Spinal cord (tissue), 10 donors: ENCODE data around the gene SLC7A8. TPM values are rescaled to one million over a fixed set of nuclear protein-coding genes. Genes with fewer than 3 reads are reported as not detected.

Experiments
- DNase-seq, 6 donors: peaks; one replicate each; pipeline versions ENCODE4 v3.0.0 to v3.0.0-alpha.2; 2013 to 2015; ENCODE audit warnings: low spot score in 6 of 6, low read depth in 4 of 6
- H3K27ac ChIP-seq: one replicate; pipeline ENCODE4 v1.5.1; 2013; ENCODE audit warnings: low read depth, low read length, control low read depth
- H3K27me3 ChIP-seq: one replicate; pipeline ENCODE4 v1.6.1; 2013; ENCODE audit warnings: low read length; ENCODE audit not compliant: control insufficient read depth, insufficient read depth
- H3K36me3 ChIP-seq: one replicate; pipeline ENCODE4 v1.6.1; 2013; ENCODE audit warnings: low read length; ENCODE audit not compliant: control insufficient read depth, insufficient read depth
- H3K4me1 ChIP-seq: one replicate; pipeline ENCODE4 v1.6.1; 2013; ENCODE audit warnings: low read length; ENCODE audit not compliant: control insufficient read depth, insufficient read depth
- H3K4me3 ChIP-seq: one replicate; pipeline ENCODE4 v1.5.1; 2013; ENCODE audit warnings: low read depth, low read length, control low read depth
- H3K9me3 ChIP-seq: one replicate; pipeline ENCODE4 v1.6.1; 2013; ENCODE audit warnings: low read length; ENCODE audit not compliant: control insufficient read depth, insufficient read depth
- WGBS: methylation state at CpG from one replicate; pipeline ENCODE4 v1.1.5; 2013; ENCODE audit warnings: missing lambda C conversion rate; ENCODE audit not compliant: insufficient coverage; 5-methylcytosine and 5-hydroxymethylcytosine counted together
- polyA plus RNA-seq, 2 donors: library from polyadenylated mRNA; unstranded; fragments of 120-200 nt; gene quantifications; one replicate each; pipeline ENCODE4 v1.2.1, GENCODE V29; 2013; ENCODE audit not compliant: insufficient read length in 2 of 2
- total RNA-seq, 2 donors: library from RNA; depleted of rRNA in 1 of 2; stranded (reverse); fragments of 120-200 nt in 1 of 2; fragments of >200 nt in 1 of 2; gene quantifications; one replicate each; pipeline versions ENCODE4 v1.2.3 to v1.2.4, GENCODE V29; 2013 to 2014
- donor health status: healthy.

The SLC7A8 gene
- total and polyA plus RNA-seq, 4 donors: 8.6 to 18.9 (median 17.2) TPM

DNA sequence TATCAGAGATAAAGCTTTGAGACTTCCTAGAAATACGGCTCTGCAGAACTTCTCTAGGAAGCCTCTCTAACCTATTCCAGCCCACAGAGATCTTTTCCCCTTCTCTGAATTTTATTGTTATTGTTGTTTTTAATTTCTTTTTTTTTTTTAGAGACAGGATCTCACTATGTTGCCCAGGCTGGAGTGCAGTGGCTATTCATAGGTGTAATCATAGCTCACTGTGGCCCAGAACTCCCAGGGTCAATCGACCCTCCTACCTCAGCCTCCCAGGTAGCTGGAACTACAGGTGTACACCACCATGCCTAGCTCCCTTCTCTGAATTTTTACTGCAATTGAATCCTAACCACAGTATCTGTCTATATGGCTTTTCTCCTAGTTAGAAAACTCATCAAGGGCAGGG lies 19.6 kb downstream of the SLC7A8 start:
- peaks cover 2% of the 10 kb centered on the region for H3K36me3 ChIP-seq
- no peaks in the 10 kb centered on the region for H3K27me3 ChIP-seq
- WGBS: 67% methylated on average over 1 of the region's 2 CpGs

DNA sequence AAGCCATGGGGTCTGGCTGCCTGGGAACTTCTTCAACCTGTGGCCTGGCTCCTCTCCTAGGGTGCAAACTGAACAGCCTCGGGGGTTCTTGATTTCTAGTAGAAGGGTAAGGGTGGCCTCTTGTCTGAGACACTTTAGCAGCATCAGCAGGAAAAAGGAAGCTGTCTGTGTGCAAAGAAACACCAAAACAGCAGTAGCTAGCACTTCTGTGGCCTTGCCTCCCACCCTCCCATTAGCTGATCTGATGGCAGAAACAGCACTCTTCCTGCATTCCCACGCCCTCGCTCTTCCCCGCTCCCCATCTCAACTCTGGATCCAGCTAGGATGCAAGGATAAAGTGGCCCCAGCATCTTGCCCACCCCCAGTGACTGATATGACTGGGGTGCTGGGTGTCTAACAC lies 20.7 kb downstream of the SLC7A8 start:
- peaks cover 7% of the 10 kb centered on the region for H3K4me1 ChIP-seq
- DNase-seq: no peak
- H3K4me3 ChIP-seq: no peak overlapping the region
- H3K36me3 ChIP-seq: peaks cover 2% of the 10 kb centered on the region
- H3K27ac ChIP-seq: no peak overlapping the region
- no peaks in the 10 kb centered on the region for H3K27me3 ChIP-seq
- no peaks in the 10 kb centered on the region for H3K9me3 ChIP-seq
- 96% methylated on average over 4 of the region's 4 CpGs for WGBS

More for the DNA sequence above, 19.6 kb downstream of the SLC7A8 start:
- no peak overlapping the region for H3K4me3 ChIP-seq
- H3K4me1 ChIP-seq: peaks cover 7% of the 10 kb centered on the region
- no peak overlapping the region for H3K27ac ChIP-seq
- DNase-seq: no peak
- H3K9me3 ChIP-seq: no peaks in the 10 kb centered on the region

DNA sequence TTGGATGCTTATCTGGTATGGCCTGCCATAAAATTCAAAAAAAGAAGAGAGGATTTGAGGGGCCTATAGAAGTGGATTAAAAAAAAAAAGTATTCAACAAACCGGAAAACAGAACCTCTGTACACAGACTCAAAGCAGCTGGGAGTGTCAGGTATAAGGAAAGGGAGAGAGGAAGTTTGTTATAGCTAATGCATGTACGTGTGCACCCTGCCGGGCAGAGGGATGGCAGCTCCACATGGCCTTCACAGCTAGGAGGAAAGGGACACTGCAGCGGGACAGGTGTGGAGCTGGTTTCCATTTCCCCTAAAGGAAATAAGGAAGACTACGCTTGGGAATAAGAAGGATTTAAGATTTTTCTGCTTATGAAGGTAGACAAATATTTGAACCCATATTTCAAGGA lies 21.5 kb downstream of the SLC7A8 start:
- peaks cover 2% of the 10 kb centered on the region for H3K36me3 ChIP-seq
- H3K4me1 ChIP-seq: peaks cover 7% of the 10 kb centered on the region
- no peak overlapping the region for H3K27ac ChIP-seq
- H3K9me3 ChIP-seq: no peaks in the 10 kb centered on the region
- no peak for DNase-seq
- H3K4me3 ChIP-seq: no peak overlapping the region
- H3K27me3 ChIP-seq: no peaks in the 10 kb centered on the region
- WGBS: 90% methylated on average over 2 of the region's 5 CpGs

DNA sequence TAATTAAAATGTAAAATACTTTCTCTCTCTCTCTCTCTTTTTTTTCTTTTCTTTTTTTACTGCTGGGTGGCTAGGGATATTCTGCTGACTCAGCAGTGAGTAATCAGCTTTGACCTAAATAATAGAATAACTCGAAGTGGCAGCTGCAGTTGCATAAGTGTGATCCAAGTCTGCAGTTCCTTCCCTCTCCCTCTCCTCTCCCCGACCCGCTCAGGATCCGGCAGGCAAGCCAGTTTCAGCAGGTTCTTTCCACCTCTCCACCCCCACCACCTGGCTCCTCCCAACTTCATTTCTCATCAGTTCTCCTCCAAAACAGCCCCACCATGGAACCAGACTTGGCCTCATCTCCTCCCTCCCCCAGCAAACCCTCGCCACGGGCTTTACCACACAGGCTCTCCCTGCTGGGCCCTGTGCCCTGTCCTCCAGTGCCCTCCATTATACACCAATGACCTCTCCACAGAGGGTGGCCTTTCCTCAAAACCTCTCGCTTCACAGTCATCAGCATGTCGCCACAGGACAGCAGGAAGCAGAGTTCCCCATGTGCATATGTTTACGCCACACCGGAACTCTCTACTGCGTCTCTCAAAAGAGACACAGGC lies 22.4 kb downstream of the SLC7A8 start:
- peak in 2 of 6 donors; percentile 40 to 49 for DNase-seq
- Histone ChIP-seq H3K9me3 (no peaks in the 10 kb centered on the region), H3K4me3 (no peak overlapping the region), H3K27me3 (no peaks in the 10 kb centered on the region), H3K27ac (peak overlapping the region; percentile 42), H3K4me1 (peaks cover 7% of the 10 kb centered on the region), H3K36me3 (peaks cover 2% of the 10 kb centered on the region)
- WGBS: 19% methylated on average over 7 of the region's 11 CpGs

DNA sequence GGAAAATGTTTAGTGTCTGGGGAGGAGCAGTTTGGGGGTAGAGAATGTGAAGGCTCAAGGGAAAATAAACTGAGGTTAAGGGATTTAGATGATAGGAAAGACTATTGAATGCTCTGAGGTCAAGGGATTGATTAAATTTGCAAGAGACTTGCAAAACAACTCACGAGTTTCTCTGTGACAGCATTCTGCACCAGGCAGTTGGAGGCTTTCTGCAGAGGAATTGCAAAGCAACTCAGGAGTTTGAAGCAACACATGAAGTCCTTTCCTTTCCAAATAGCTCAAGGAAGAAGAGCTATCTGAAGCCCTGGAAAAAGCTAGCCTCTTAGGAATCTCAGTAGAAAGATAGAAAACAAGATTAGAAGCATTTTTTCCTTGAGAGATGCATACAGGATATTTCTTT lies 23.9 kb downstream of the SLC7A8 start:
- Histone ChIP-seq H3K4me1 (peaks cover 14% of the 10 kb centered on the region), H3K27ac (no peak overlapping the region), H3K9me3 (no peaks in the 10 kb centered on the region), H3K36me3 (no peaks in the 10 kb centered on the region), H3K4me3 (no peak overlapping the region), H3K27me3 (no peaks in the 10 kb centered on the region)
- 71% methylated on average over 1 of the region's 1 CpG for WGBS
- DNase-seq: no peak

DNA sequence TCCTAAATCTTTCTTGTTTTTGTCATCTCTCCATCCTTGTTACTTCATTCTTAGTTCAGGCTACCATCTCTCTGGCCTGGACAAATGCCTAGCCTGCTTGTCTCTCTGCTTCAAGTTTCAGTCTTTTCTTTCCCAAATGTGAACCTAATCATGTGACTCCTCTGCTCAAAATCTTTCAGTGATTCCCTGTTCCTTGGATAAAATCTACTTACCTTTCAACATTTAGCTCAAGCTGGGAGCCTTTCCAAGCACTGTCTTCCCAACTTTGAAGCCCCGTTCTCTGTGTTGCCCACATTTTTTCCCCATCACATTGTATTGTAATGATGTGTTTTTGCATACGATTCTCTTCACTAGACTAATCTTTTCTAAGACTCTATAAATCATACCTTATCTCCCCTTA lies 24.7 kb downstream of the SLC7A8 start:
- H3K27ac ChIP-seq: no peak overlapping the region
- H3K9me3 ChIP-seq: no peaks in the 10 kb centered on the region
- H3K4me1 ChIP-seq: peaks cover 21% of the 10 kb centered on the region
- no peak overlapping the region for H3K4me3 ChIP-seq
- H3K27me3 ChIP-seq: no peaks in the 10 kb centered on the region
- H3K36me3 ChIP-seq: no peaks in the 10 kb centered on the region
- no CpG with 5 or more reads among the region's 2 CpGs for WGBS
- DNase-seq: no peak

DNA sequence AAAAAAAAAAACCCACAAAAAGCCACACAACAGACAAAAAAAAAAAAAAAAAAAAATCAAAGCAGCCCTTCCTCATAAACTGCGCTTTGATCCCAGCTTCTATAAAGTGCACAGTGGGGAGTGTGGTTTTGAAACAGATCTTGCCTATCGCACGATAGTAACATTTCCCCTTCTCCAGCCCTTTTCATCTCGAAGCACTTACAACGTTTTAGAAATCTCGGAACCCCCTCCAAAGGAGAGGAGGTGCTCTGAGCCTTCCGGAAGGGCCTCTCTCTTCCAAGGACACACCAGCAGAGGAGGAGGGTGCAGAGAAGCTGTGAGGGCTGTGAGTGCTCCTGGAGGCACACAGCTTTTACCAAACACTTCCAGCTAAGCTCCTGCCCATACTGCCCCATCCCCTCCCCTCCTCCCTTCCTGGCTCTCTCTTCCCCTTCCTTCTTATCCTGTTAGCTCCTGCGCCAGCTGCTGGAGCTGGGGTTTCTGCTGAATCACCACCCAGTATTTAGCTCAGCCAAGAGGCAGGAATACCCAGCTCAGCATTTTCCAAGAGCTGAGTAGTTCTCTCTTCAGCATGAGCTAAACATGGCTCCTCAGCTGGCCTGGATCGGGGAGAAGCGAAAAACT lies 28.4 kb downstream of the SLC7A8 start:
- no peaks in the 10 kb centered on the region for H3K27me3 ChIP-seq
- DNase-seq: peak in 2 of 6 donors; percentile 74
- no peaks in the 10 kb centered on the region for H3K9me3 ChIP-seq
- peaks cover 15% of the 10 kb centered on the region for H3K4me1 ChIP-seq
- H3K27ac ChIP-seq: peak overlapping the region; percentile 89
- H3K36me3 ChIP-seq: peaks cover 4% of the 10 kb centered on the region
- no peak overlapping the region for H3K4me3 ChIP-seq
- 71% methylated on average over 2 of the region's 10 CpGs for WGBS

DNA sequence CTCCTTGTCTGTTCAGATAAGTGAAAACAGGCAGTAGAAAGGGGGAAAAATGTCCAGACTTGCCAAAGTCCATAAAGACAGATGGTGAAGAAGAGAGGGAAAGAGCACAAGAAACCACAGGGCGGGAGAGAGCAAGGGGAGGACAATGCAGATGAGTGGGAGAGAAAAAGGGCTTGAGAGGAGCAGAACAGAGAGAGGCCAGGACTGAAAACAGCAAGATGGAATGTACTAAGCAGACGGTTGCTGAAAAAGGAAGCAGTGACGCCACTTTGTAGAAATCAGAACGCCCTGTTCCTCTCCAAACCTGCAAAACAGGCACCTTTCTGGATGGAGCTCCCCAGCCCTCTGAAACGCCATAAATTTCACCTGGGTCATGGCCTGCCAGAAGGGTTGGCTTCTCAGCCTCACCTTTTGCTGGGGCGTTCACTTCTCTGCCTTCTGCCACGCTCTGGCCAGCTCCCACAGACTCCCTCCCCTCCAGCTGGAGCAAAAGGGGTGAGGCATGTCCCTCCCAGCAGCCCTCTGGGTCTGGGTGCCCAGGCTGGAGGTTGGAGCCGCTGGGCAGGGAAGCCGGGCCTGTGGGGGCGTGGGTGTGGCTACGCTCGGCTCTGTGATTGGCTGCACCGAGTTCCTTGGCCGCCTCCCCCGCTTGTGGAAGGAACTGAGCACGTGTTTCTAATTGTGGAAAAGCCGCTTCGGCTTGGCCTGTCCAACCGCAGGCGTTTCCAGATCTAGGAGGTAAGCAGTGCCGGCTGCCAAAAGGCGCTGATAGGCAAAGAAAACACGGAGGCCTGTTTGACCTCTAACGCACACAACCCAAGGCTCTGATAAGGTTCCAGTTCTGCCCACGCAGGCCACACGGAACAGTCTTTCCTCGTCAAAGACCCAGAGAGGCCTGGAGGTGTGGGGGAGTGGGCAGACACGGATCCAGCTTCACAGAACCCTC lies 29.3 kb downstream of the SLC7A8 start:
- Histone ChIP-seq H3K4me3 (no peak overlapping the region), H3K27me3 (no peaks in the 10 kb centered on the region), H3K4me1 (peaks cover 14% of the 10 kb centered on the region), H3K27ac (peak overlapping the region; percentile 89), H3K9me3 (no peaks in the 10 kb centered on the region), H3K36me3 (peaks cover 4% of the 10 kb centered on the region)
- DNase-seq: peak in 1 of 6 donors; percentile 56
- WGBS: 68% methylated on average over 24 of the region's 28 CpGs

DNA sequence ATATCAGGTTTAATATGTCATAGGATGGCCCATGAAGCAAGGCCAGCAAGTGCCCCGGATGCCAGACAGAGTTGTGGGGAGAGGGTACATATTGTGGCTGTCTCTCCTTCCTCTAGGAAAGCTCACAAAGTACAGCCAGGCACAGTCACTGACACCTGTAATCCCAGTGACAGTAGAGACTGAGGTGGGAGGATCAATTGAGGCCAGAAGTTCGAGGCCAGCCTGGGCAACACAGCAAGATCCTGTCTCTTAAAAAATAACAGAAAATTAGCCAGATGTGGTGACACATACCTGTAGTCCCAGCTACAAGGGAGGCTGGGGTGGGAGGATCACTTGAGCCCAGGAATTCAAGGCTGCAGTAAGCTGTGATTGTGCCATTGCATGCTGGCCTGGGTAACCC lies 32.1 kb downstream of the SLC7A8 start:
- Histone ChIP-seq H3K9me3 (no peaks in the 10 kb centered on the region), H3K4me3 (no peak overlapping the region), H3K27me3 (no peaks in the 10 kb centered on the region), H3K36me3 (peaks cover 4% of the 10 kb centered on the region), H3K4me1 (peaks cover 14% of the 10 kb centered on the region), H3K27ac (no peak overlapping the region)
- DNase-seq: no peak
- no CpG with 5 or more reads among the region's 2 CpGs for WGBS
